IPS-18c (cell line): ENCODE measurements around the gene RHBDL1.
A peak's percentile ranks its signal among the peaks of the same experiment; 100 is the strongest.
"Not testable (repeated sequence)": the region's sequence is repeated elsewhere in the genome, so short reads cannot be mapped to it uniquely, and the experiment has no call there.

ENCODE experiments used
- H3K4me3 ChIP-seq: 2 replicates; pipeline ENCODE4 v1.7.0; 2013; ENCODE audit warnings: low read depth, mild to moderate bottlenecking, low read length, moderate library complexity; ENCODE audit not compliant: insufficient read depth
- H3K9me3 ChIP-seq: one replicate; pipeline ENCODE4 v1.6.1; 2013; ENCODE audit warnings: mild to moderate bottlenecking, low read length, moderate library complexity; ENCODE audit not compliant: control insufficient read depth, insufficient read depth

The RHBDL1 gene

DNA sequence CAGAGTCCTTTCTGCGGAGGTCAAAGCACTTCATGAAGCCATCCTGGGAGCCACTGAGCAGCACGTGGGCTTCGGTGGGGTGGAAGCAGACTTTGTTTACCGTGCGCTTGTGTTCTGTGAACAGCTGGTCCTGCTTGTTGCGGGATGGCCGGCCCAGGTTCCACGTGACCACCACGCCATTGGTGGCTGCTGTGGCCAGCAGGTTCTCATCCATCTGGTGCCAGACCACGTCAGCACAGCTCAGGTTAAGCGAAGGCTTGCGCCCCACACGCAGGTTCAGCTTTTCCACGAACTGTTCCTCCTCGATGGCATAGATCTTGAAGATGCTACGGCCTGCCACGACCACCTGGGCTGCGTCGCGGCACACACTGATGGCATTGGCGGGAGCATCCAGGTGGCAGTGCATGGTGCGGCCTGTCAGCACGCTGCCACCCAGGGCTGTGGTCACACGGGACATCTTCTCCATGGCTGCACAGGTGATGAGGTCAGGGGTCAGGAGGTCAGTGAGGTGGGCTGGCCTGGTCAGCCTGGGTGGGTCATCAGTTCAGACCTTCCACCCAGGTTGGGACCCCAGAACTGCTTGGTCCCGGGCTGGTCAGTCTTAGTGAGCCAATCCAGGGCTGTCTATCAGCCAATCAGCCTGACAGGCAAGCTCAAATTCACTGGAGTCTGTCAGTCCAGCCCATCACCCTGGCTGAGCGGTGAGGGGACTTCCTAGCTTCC is 13.9 kb downstream of the RHBDL1 start:
- peak overlapping the region; percentile 92 for H3K4me3 ChIP-seq

GRCh38 chr16:691242-691641 is 15.8 kb downstream of the RHBDL1 start:
- not testable (repeated sequence) for H3K4me3 ChIP-seq

More for the DNA sequence above, 13.9 kb downstream of the RHBDL1 start:
- H3K9me3 ChIP-seq: no peaks in the 10 kb centered on the region

DNA sequence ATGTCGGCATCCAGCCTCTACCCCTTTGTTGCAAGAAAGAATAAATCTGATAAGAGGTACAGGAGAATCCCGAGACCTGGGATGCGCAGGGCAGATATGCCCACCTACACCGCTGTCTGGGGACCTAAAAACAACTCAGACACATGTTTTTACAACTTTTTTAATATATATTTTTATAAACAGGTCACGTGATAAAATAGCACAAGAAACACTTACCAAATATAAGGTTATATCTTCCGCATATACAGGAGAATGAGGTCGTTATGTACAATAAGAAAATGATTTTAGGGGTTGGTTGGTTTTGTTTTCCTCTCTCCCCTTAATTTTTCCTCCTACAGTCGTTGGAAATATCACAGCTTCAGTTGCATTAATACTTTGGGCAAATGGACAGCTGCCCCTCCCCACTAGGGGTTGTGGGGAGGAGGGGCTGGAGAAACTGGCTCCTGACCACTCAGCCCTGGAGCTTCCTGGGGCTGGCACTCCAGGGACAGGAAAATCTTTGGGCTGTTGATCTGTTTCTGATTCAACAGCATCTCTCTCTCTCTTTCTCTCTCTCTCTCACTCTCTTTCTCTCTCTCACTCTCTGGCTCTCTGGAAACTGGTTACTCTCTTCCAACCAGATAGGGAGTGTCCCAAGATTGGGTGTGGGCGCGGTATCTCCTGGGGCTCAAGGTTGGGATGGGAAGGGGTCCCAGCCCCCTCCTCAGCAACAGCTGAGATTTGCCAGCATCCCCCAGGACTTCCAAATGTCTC is 17.1 kb downstream of the RHBDL1 start:
- Histone ChIP-seq H3K4me3 (no peak overlapping the region), H3K9me3 (no peaks in the 10 kb centered on the region)

More at GRCh38 chr16:691242-691641, 15.8 kb downstream of the RHBDL1 start:
- not testable (repeated sequence) for H3K9me3 ChIP-seq

DNA sequence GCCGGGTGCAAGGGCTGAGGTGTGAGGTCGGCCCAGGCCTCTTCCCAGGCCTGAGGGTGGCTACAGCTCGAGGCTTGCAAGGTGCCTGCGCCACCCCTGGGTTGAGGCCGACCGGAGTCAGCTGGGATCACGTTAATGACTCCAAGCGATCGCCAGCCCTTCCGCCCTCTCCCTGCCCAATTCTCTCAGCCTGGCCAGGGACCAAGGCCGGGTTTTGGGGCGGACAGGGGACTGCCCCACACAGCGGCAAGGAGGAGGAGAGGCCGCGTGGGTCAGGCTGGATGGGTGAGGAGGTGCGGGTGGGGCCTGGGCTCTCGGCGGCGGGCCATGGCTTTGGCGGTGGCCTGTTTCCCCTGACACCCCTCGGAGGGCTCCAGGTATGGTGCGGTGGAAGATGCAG is 17.9 kb downstream of the RHBDL1 start:
- Histone ChIP-seq H3K4me3 (peak overlapping the region; percentile 57), H3K9me3 (no peaks in the 10 kb centered on the region)

DNA sequence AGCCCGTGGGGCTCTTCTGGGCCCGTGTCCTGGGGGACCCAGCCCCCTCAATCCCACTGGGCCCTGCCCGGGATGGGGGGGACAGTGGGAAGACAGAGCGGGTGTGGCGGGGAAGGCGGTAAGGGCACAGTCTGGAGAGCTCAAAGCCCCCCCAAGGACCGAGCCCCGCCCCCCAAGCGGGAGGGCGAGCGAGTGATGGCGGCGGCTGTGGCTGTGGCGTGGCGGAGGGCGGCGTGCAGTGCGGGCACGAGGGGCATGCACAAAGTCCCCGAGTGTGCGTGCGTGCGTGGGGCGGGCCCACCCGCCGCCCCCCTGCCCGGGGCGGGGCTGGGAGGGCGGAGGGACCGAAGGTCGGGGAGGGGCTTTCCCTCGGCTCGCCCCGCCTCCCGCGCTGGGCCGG is 18.3 kb downstream of the RHBDL1 start:
- Histone ChIP-seq H3K4me3 (peak overlapping the region; percentile 57), H3K9me3 (no peaks in the 10 kb centered on the region)

DNA sequence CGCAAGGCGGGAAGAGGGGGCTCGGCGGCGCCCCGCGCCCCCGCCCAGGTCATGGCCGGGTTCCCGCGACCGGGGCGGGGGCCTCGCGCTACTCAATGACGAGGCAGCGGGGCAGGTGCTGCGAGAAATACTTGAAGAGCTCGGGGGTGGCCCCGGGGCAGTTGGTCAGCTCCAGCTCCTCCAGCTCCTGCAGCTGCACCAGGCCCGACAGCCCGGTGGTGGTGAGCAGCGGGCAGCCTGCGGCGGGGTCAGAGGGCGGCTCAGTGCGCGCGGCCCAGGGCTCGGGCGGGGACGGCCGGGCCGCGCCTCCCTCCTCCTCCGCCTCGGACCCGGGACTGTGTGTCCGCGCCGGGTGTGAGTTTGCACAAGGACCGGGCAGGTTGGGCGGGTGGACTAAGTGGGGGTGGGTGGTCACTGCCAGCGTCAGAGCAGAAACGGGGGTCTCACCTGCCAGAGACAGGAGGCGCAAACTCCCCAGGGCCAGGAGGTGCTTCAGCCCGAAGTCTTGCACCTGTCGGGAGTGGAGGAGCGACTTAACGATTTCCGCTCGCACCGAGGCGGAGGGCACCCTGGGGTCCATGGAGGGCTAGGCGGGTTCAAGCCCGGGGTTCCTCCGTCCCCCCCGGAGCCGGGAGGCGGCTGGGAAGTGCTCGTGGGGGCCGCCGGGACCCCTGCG is 18.9 kb downstream of the RHBDL1 start:
- Histone ChIP-seq H3K4me3 (peak overlapping the region; percentile 57), H3K9me3 (no peaks in the 10 kb centered on the region)

GRCh38 chr16:694863-695354 is 19.4 kb downstream of the RHBDL1 start:
- H3K9me3 ChIP-seq: no peaks in the 10 kb centered on the region
- peak overlapping the region; percentile 57 for H3K4me3 ChIP-seq

- peak overlapping the region; percentile 65 for H3K4me3 ChIP-seq
- H3K9me3 ChIP-seq: no peaks in the 10 kb centered on the region
These were observed 20.1 kb downstream of the RHBDL1 start for GRCh38 chr16:695355-696089.

GRCh38 chr16:698911-699671 is 23.6 kb downstream of the RHBDL1 start:
- no peak overlapping the region for H3K4me3 ChIP-seq
- H3K9me3 ChIP-seq: no peaks in the 10 kb centered on the region

- Histone ChIP-seq H3K9me3 (no peaks in the 10 kb centered on the region), H3K4me3 (peak overlapping the region; percentile 36)
These were observed 25.5 kb downstream of the RHBDL1 start for GRCh38 chr16:700684-701584.

DNA sequence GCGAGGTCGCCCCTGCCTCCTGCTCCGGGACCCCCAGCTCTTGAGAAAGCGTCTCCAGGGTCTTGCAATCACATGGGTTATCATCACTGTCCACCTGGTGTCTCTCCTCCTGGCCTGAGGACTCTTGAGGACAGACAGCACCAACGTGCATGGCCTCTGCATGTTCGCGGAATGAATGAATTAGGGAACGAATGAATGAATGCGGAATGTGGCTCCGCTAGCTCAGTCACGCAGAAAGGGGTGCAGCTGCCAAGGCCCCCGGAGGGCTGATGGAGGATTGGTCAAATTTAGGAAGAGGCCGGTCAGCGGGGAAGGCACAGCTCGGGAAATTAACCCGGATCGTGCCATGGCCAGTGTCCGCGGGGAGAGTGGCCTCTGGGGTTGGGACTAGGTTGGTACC is 26.9 kb downstream of the RHBDL1 start:
- H3K4me3 ChIP-seq: no peak overlapping the region
- H3K9me3 ChIP-seq: no peaks in the 10 kb centered on the region

DNA sequence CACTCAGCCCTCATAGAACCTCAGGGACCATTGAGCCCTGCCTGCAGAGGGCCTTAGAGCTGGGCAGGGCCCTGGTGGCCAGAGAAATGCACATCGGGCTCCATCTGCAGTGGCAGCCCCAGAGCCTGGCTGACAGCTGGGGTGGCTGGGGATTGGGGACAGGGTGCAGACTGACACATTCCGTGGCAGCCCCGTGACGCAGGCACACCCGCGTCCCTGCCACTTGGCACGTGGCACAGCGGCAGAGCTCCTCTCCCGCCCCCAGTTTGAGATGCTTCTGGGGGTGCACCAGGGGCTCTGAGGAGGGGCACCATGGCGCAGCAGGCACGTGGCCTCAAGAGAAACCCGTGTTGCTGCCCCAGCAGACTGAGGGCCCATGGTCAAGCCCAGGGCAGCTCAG is 27.9 kb downstream of the RHBDL1 start:
- Histone ChIP-seq H3K9me3 (no peaks in the 10 kb centered on the region), H3K4me3 (no peak overlapping the region)

- H3K9me3 ChIP-seq: no peaks in the 10 kb centered on the region
- no peak overlapping the region for H3K4me3 ChIP-seq
These were observed 28.6 kb downstream of the RHBDL1 start for GRCh38 chr16:704047-704446.

DNA sequence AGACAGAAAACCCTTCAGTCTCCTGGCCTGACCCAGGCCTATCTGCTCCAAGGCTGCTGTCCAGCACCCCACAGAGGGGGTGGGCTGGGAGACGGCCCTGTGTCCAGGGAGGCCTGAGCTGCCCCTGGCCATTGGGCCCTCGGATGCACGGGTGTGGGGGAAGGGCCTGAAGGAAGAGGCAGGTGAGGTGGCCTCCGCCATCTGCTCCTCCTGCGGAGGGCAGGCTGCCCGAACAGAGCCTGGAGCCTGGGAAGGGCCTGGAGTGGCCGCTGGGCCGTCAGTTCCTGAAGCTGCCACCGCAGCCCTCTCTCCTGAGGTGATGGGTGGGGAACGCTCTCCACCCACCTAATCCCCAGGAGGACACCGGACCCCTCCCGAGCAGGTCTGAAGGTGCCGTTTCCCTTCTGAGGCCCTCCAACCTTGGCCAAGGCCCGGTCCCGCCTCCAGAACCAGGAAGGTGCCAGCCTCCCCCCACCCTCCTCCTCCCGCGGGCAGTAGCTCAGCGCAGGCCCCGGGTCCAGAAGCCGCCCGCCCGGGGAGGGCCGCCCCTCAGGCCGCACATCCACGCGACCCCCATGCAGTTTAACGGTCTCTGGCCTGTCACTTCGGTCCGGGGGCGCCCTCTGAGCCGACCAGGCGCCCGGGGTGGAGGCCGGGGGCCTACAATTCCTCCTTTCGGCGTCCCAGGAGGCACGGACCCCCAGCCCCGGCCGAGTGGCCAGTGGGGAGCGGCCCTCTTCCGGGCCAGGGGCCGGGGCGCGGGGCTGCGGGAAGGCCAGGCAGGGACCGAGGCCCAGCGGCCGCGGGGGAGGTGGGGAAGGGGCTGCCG is 29.3 kb downstream of the RHBDL1 start:
- Histone ChIP-seq H3K9me3 (no peaks in the 10 kb centered on the region), H3K4me3 (peak overlapping the region; percentile 34; the same call in 1 of the 2 replicates)
